ENCODE measurements around the gene NAA80. TPM values are rescaled to one million over a fixed set of nuclear protein-coding genes. Genes with fewer than 3 reads are reported as not detected.

NAA80 gene
- total and polyA plus RNA-seq, 10 of the 15 experiments (the other 5 are each of a cell fraction or from before 2014, with no cell fraction given): 0.48 to 12.7 (median 6.7) TPM

GRCh38 chr3:50327943-50328691 lies 28.9 kb upstream of the NAA80 start, which contains the start of gene TUSC2 (continued):
- TF ChIP-seq RFX5 (IDR thresholded peaks at IDR 0.05; ENCODE audit: low read depth, low read length) (peak; percentile 49; the same call in 1 of the 2 replicates), POLR2AphosphoS5 (IDR thresholded peaks at IDR 0.05; ENCODE audit: low read length) (peak; percentile 79), SIX5 (IDR thresholded peaks at IDR 0.05; ENCODE audit: low read depth, low read length, severe bottlenecking) (peak; percentile 27), USF1 (IDR thresholded peaks at IDR 0.05; ENCODE audit: borderline replicate concordance, extremely low read length, insufficient read depth, low read depth, low read length) (no peak), GABPA (IDR thresholded peaks at IDR 0.05; ENCODE audit: low read depth) (peak; percentile 94), CBFB (IDR thresholded peaks at IDR 0.05; ENCODE audit: low read depth) (no peak), ELK1 (IDR thresholded peaks at IDR 0.05; ENCODE audit: low read depth, low read length) (peak; percentile 70), YBX1 (IDR thresholded peaks at IDR 0.05) (no peak), PKNOX1 (IDR thresholded peaks at IDR 0.05) (peak; percentile 76), LARP7 (IDR thresholded peaks at IDR 0.05) (peak; percentile 78), NKRF (conservative IDR thresholded peaks at IDR 0.05) (peak; percentile 95), ESRRA (IDR thresholded peaks at IDR 0.05; ENCODE audit: low read length) (no peak), SIN3A (IDR thresholded peaks at IDR 0.05; ENCODE audit: low read depth, low read length) (0 out of 2 replicates have a peak, but pooled peaks have one; percentile 50), SPI1 (IDR thresholded peaks at IDR 0.05; ENCODE audit: borderline replicate concordance, insufficient read depth, low read depth, low read length) (peak; percentile 74), NR2F1 (conservative IDR thresholded peaks at IDR 0.05) (0 out of 2 replicates have a peak, but pooled peaks have one; percentile 11), CREM (IDR thresholded peaks at IDR 0.05; ENCODE audit: low read depth) (peak; percentile 87), IRF4 (IDR thresholded peaks at IDR 0.05; ENCODE audit: low read depth, low read length) (0 out of 2 replicates have a peak, but pooled peaks have one; percentile 37), RB1 (IDR thresholded peaks at IDR 0.05; ENCODE audit: borderline replicate concordance) (peak; percentile 68; the same call in 1 of the 2 replicates), FOS (IDR thresholded peaks at IDR 0.05; ENCODE audit: borderline replicate concordance, extremely low read depth, insufficient read length) (no peak), ZNF687 (IDR thresholded peaks at IDR 0.05) (peak; percentile 54; the same call in 1 of the 2 replicates), MTA3 (IDR thresholded peaks at IDR 0.05; ENCODE audit: borderline replicate concordance, low read length) (peak; percentile 41; the same call in 1 of the 2 replicates)

Data from GM12878 (cell line).